Neural cell (in vitro differentiated cells): ENCODE data around the gene TMTC1. TPM values are rescaled to one million over a fixed set of nuclear protein-coding genes. Genes with fewer than 3 reads are reported as not detected.

Experiments used
- H2AFZ ChIP-seq: fragments of 200-600, 300-800 bp; sonication (generic), shearing (Covaris generic); 2 replicates; pipeline ENCODE4 v1.6.0; 2014; ENCODE audit warnings: low read depth, mild to moderate bottlenecking, antibody characterized with exemption, low read length, moderate library complexity
- H3F3A ChIP-seq: fragments of 200-600 bp; shearing (Covaris generic); 2 replicates; pipeline ENCODE4 v1.6.1; 2016; ENCODE audit warnings: mild to moderate bottlenecking, moderate library complexity, mixed read lengths, antibody characterized with exemption, low read length; ENCODE audit not compliant: insufficient read depth, poor library complexity, severe bottlenecking
- H3K27ac ChIP-seq: fragments of 200-600, 300-800 bp; sonication (generic), shearing (Covaris generic); 2 replicates; pipeline ENCODE4 v1.5.1; 2014; ENCODE audit warnings: mild to moderate bottlenecking, low read length, moderate library complexity
- H3K27me3 ChIP-seq: fragments of 300-800, 200-600 bp; sonication (generic), shearing (Covaris generic); 2 replicates; pipeline ENCODE4 v1.6.0; 2014; ENCODE audit warnings: mild to moderate bottlenecking, low read depth, low read length, moderate library complexity; ENCODE audit not compliant: insufficient read depth
- H3K36me3 ChIP-seq: fragments of 300-800, 200-600 bp; sonication (generic), shearing (Covaris generic); 2 replicates; pipeline ENCODE4 v1.5.1; 2014; ENCODE audit warnings: mild to moderate bottlenecking, antibody characterized with exemption, low read length, moderate library complexity; ENCODE audit not compliant: insufficient read depth
- H3K4me2 ChIP-seq: fragments of 300-800, 200-600 bp; sonication (generic), shearing (Covaris generic); 2 replicates; pipeline ENCODE4 v1.6.0; 2014; ENCODE audit warnings: mild to moderate bottlenecking, low read length
- H3K4me3 ChIP-seq: fragments of 300-800, 200-600 bp; sonication (generic), shearing (Covaris generic); 2 replicates; pipeline ENCODE4 v1.5.1; 2014; ENCODE audit warnings: mild to moderate bottlenecking, low read length, moderate library complexity
- H3K79me2 ChIP-seq: fragments of 200-600 bp; shearing (Covaris generic); replicated peaks from 2 replicates; pipeline ENCODE4 v1.6.0; 2014; ENCODE audit warnings: mild to moderate bottlenecking, low read length, moderate library complexity; ENCODE audit not compliant: insufficient read depth
- H3K9ac ChIP-seq: fragments of 300-800, 200-600 bp; sonication (generic), shearing (Covaris generic); 2 replicates; pipeline ENCODE4 v1.6.1; 2016; ENCODE audit warnings: mild to moderate bottlenecking, low read length, mixed read lengths
- H3K9me2 ChIP-seq: fragments of 200-600 bp; shearing (Covaris generic); 2 replicates; pipeline ENCODE4 v1.6.1; 2016; ENCODE audit warnings: mild to moderate bottlenecking, low read length, mixed read lengths; ENCODE audit not compliant: insufficient read depth
- H3K9me3 ChIP-seq: fragments of 200-600, 300-800 bp; sonication (generic), shearing (Covaris generic); 2 replicates; pipeline ENCODE4 v1.6.1; 2016; ENCODE audit warnings: mild to moderate bottlenecking, mixed run types, low read length, moderate library complexity, mixed read lengths
- H4K20me1 ChIP-seq: fragments of 200-600 bp; shearing (Covaris generic); 2 replicates; pipeline ENCODE4 v1.6.1; 2016; ENCODE audit warnings: mild to moderate bottlenecking, mixed run types; ENCODE audit not compliant: insufficient read depth
- CTCF ChIP-seq: fragments of 450-650 bp; IDR thresholded peaks from 2 replicates; pipeline ENCODE4 v1.5.1; 2014; ENCODE audit warnings: antibody characterized with exemption, mild to moderate bottlenecking, moderate library complexity; ENCODE audit not compliant: poor library complexity, severe bottlenecking
- EP300 ChIP-seq: fragments of 450-650 bp; conservative IDR thresholded peaks from 2 replicates; pipeline ENCODE4 v1.6.1; 2014; ENCODE audit warnings: antibody characterized with exemption, mild to moderate bottlenecking, moderate library complexity; ENCODE audit not compliant: poor library complexity, severe bottlenecking
- EZH2 ChIP-seq: fragments of 200-600, 300-800 bp; shearing (Covaris generic), sonication (generic); IDR thresholded peaks from 2 replicates; pipeline ENCODE4 v1.6.1; 2014; ENCODE audit warnings: antibody characterized with exemption, low read length, borderline replicate concordance, mild to moderate bottlenecking; ENCODE audit not compliant: insufficient read depth, poor library complexity, severe bottlenecking
- MXI1 ChIP-seq: fragments of 450-650 bp; conservative IDR thresholded peaks from 2 replicates; pipeline ENCODE4 v1.6.1; 2014; ENCODE audit warnings: antibody characterized with exemption, mild to moderate bottlenecking; ENCODE audit not compliant: poor library complexity, severe bottlenecking
- POLR2AphosphoS5 ChIP-seq: IDR thresholded peaks from 2 replicates; pipeline ENCODE4 v1.6.1; 2012
- RAD21 ChIP-seq: fragments of 450-650 bp; conservative IDR thresholded peaks from 2 replicates; pipeline ENCODE4 v1.6.1; 2014; ENCODE audit warnings: antibody characterized with exemption, mild to moderate bottlenecking, moderate library complexity
- REST ChIP-seq: IDR thresholded peaks from 2 replicates; pipeline ENCODE4 v1.6.1; 2012; ENCODE audit warnings: borderline replicate concordance
- SMC3 ChIP-seq: fragments of 450-650 bp; conservative IDR thresholded peaks from 2 replicates; pipeline ENCODE4 v1.6.1; 2014; ENCODE audit warnings: antibody characterized with exemption, mild to moderate bottlenecking, moderate library complexity; ENCODE audit not compliant: poor library complexity
- TAF1 ChIP-seq: IDR thresholded peaks from 2 replicates; pipeline ENCODE4 v1.6.1; 2012; ENCODE audit warnings: low read depth
- polyA plus RNA-seq: library from polyadenylated mRNA; depleted of rRNA; stranded (reverse); fragments of >200 nt; gene quantifications from 2 replicates; pipeline ENCODE4 v1.2.3, GENCODE V29; 2014

Gene TMTC1
- polyA plus RNA-seq, 1 donor from 2014 or later = 10.0 TPM

DNA sequence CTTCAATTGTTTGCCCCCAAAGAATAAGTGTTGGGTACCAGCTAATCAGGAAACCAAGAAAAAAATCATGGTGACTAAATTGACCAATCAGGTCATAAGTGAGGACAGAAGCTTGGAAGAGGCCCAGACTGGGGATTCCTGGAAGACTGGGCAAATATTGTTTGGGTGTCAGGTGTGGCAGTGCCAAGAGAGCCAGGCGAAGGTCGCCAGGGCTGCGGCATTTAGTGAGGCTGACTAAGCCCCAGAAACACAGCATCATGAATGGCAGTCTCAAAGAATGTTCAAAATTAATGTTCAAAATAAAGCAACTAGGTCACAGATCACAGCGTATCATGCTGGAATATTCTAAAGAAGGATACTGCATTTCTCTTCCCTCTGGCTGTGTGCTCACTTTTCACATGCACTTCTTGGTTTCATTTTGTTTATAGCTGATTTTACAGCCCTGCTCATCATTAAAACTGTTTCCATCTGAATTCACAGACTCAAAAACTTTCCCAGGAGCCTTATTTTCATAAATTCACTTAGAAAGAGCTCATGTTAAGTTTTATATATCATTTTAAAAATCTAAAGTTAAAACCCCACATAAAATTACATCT lies 201.0 kb downstream of the TMTC1 start:
- H3K4me3 ChIP-seq = no peak overlapping the region
- no peaks in the 10 kb centered on the region for H3K9me3 ChIP-seq
- H2AFZ ChIP-seq = no peak overlapping the region
- H3K27ac ChIP-seq = no peak overlapping the region
- H4K20me1 ChIP-seq = no peaks in the 10 kb centered on the region
- H3K79me2 ChIP-seq = no peaks in the 10 kb centered on the region
- no peaks in the 10 kb centered on the region for H3F3A ChIP-seq
- H3K27me3 ChIP-seq = no peaks in the 10 kb centered on the region
- TF ChIP-seq SMC3 (no peak), CTCF (no peak)
- H3K9ac ChIP-seq = no peak overlapping the region
- H3K36me3 ChIP-seq = no peaks in the 10 kb centered on the region
- H3K9me2 ChIP-seq = no peaks in the 10 kb centered on the region
- no peak overlapping the region for H3K4me2 ChIP-seq

DNA sequence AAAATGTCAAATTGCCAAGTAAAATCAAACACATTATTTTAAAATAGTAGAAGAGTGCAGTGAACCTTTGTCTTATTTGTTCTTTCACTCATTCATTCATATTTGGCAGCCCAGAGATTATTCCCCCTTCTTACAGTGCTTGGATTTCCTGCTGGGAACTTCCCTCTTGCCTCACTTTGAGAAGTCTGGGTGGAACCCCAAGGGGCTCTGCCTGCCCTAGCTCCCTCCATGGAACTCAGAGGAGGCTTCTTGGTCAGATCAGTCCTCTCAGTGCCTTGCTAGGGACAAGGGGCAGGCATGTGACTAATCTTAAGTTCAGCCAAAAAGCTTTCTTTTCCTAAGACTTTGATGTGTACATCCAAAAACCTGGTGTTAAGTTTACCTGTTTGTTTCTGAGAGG lies 201.6 kb downstream of the TMTC1 start:
- H3K4me2 ChIP-seq = no peak overlapping the region

GRCh38 chr12:29581631-29582030 lies 202.1 kb downstream of the TMTC1 start:
- no peaks in the 10 kb centered on the region for H4K20me1 ChIP-seq
- no peak overlapping the region for H3K27ac ChIP-seq
- no peak overlapping the region for H2AFZ ChIP-seq
- no peaks in the 10 kb centered on the region for H3K9me3 ChIP-seq
- H3K79me2 ChIP-seq = no peaks in the 10 kb centered on the region
- TF ChIP-seq EP300 = no peak
- no peak for TF ChIP-seq CTCF
- TF ChIP-seq RAD21 = no peak
- no peak for TF ChIP-seq SMC3
- TF ChIP-seq REST = no peak
- TF ChIP-seq TAF1 = no peak
- TF ChIP-seq EZH2 = no peak
- no peak for TF ChIP-seq MXI1
- no peak for TF ChIP-seq POLR2AphosphoS5
- no peak overlapping the region for H3K9ac ChIP-seq
- H3K36me3 ChIP-seq = no peaks in the 10 kb centered on the region
- H3F3A ChIP-seq = no peaks in the 10 kb centered on the region
- no peak overlapping the region for H3K4me3 ChIP-seq
- H3K9me2 ChIP-seq = no peaks in the 10 kb centered on the region
- H3K27me3 ChIP-seq = no peaks in the 10 kb centered on the region
- H3K4me2 ChIP-seq = no peak overlapping the region

More for the DNA sequence above, 201.6 kb downstream of the TMTC1 start:
- H3K27ac ChIP-seq = no peak overlapping the region
- no peak overlapping the region for H3K9ac ChIP-seq
- H3K36me3 ChIP-seq = no peaks in the 10 kb centered on the region
- TF ChIP-seq EP300 (no peak), MXI1 (no peak)
- no peak overlapping the region for H2AFZ ChIP-seq
- no peaks in the 10 kb centered on the region for H3K27me3 ChIP-seq
- H3K9me2 ChIP-seq = no peaks in the 10 kb centered on the region
- no peak overlapping the region for H3K4me3 ChIP-seq
- H4K20me1 ChIP-seq = no peaks in the 10 kb centered on the region
- H3K9me3 ChIP-seq = no peaks in the 10 kb centered on the region
- H3F3A ChIP-seq = no peaks in the 10 kb centered on the region
- no peaks in the 10 kb centered on the region for H3K79me2 ChIP-seq
